HG03442 (cell line): ENCODE results near the gene RDX.
A peak's percentile ranks its signal among the peaks of the same experiment; 100 is the strongest.

Experiments
- ATAC-seq: cut with Tn5 transposase; IDR thresholded peaks from one replicate; pipeline ENCODE4 v1.9.1; 2021; ENCODE audit warnings: mild to moderate bottlenecking, moderate library complexity; ENCODE audit not compliant: unreplicated experiment

The RDX gene

GRCh38 chr11:110296226-110297075, at the start of gene RDX:
Gene RDX, minus strand, starts transcription at chr11:110296614. Its CDS starts 16,922 bp downstream, at chr11:110279692.
- peak; percentile 63 for ATAC-seq

GRCh38 chr11:110345743-110346142, 49.3 kb upstream of the RDX start:
- peak; percentile 34 for ATAC-seq

GRCh38 chr11:110340436-110340835, 44.0 kb upstream of the RDX start:
- ATAC-seq: no peak

- ATAC-seq: no peak
Measured at GRCh38 chr11:110339456-110340250, 43.2 kb upstream of the RDX start.

GRCh38 chr11:110338684-110339083, 42.3 kb upstream of the RDX start:
- peak; percentile 50 for ATAC-seq

DNA sequence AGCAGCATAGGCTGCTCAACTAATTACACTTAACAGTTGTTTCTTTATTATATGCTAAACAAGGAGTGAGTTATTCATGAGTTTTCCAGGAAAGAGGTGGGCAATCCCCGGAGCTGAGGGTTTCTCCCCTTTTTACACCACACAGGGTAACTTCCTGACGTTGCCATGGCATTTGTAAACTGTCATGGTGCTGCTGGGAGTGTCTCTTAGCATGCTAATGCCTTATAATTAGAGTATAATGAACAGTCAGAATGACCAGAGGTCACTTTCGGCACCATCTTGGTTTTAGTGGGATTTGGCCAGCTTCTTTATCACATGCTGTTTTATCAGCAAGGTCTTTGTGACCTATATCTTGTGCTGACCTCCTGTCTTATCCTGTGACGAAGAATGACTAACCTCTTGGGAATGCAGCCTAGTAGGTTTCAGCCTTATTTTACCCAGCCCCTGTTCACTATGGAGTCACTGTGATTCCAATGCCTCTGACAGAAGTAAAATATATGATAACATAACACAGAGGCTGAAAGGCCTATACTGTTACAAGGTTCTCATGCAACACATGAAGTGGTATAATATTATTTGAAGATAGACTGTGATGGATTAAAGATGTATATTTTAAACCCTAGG, 41.3 kb upstream of the RDX start:
- ATAC-seq: no peak

GRCh38 chr11:110336054-110336453, 39.6 kb upstream of the RDX start:
- no peak for ATAC-seq

DNA sequence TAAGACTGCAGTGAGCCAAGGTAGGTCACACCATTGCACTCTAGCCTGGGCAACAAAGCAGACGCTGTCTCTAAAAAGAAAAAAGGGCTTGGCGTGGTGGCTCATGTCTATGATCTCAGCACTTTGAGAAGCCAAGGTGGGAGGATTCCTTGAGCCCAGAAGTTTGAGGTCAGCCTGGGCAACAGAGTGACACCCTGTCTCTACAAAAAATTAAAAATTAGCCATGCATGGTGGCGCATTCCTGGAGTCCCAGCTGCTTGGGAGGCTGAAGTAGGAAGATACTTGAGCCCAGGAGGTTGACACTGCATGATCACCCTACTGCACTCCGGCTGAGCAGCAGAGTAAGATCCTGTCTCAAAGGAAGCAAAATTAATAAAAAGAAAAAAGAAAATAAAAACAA, 38.9 kb upstream of the RDX start:
- no peak for ATAC-seq

DNA sequence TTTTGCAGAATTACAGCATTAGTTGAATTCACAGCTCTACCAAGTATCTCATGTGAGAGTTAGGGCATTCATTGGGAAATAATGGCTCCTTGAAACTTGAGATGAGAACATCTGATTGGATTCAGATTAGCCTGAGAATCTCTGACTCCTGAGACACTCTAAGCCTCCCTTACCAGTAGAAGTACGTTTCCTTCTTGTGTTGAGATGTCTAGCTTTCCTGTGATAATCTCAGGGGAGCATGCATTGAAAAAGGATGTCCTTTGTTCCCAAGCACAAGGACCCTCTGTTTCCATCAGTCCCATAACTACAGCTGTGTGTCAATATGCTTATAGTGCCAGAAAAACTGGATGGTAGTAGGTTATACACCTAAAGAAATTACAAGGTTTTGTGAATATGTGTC, 35.2 kb upstream of the RDX start:
- ATAC-seq: no peak

- ATAC-seq: no peak
Measured at GRCh38 chr11:110329445-110329844, 33.0 kb upstream of the RDX start.

DNA sequence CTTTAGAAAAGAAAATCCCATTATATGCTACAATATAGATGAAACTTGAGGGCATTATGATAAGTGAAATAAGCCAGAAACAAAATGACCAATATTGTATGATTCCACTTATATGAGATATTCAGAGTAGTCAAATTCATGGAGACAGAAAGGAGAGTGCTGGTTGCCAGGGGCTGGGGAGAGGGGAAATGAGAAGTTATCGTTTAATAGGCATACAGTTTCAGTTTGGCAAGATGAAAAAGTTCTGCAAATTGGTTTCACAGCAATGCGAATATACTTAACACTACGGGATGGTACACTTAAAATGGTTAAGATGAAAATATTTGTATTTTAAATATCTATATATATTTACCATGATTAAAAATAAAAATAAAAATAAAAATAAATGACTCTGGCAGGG, 31.1 kb upstream of the RDX start:
- no peak for ATAC-seq

- ATAC-seq: no peak
Measured at GRCh38 chr11:110323786-110324185, 27.4 kb upstream of the RDX start.

- ATAC-seq: no peak
Measured at GRCh38 chr11:110319501-110319900, 23.1 kb upstream of the RDX start.

DNA sequence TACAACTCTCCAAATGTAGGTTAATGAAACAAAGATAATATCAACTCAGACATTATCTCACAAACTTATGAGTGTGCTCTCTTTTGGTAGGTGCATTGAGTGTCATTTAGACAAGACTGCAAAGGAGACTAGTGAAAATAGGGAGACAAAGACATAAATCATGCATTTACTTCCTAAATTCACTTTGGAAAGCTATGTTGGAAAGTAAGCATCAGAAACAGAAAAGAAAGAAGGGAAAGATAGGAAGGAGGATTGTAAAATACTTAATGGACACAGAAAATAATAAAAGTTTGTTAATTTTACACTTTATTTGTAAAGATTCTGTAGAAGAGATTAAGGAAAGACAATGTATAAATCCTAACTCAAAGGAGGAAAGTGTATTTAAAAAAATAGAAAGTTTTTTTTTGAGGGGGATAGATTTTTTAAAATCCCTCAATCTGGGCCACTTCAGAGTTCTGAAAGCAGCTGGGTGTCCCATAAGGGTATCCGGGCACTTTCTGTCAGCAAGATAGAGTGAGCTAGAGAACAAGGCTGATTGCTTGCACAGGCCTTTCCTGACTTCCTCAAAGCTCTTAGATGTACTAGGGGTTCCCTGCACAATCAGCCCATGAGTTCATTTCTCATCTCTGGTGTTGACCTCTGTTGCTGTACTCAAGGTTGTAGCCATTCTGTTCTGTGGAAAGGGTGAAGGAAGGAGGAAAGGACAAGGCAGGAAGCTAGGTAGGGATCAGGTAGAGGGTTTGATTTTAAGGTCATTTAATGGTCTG, 22.4 kb upstream of the RDX start:
- no peak for ATAC-seq

DNA sequence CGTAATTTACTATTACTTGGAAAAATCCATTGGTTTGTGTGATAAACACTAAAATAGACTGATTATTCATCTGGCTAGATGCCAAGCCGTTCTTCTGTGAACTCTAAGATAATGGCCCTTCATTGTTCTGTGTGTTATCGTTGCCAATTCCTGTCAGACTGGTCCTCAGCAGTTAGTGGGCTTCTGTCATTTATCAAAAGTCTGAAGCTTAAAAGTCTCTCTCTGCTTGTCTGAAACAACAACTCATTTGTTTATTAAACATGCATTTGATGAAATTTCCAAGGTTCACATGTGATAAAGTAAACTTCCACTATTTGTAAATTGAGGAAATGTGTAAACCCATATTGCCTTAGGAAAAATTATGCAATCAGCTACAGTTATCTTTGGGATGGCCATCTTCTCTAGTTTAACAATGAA, 21.1 kb upstream of the RDX start:
- no peak for ATAC-seq

DNA sequence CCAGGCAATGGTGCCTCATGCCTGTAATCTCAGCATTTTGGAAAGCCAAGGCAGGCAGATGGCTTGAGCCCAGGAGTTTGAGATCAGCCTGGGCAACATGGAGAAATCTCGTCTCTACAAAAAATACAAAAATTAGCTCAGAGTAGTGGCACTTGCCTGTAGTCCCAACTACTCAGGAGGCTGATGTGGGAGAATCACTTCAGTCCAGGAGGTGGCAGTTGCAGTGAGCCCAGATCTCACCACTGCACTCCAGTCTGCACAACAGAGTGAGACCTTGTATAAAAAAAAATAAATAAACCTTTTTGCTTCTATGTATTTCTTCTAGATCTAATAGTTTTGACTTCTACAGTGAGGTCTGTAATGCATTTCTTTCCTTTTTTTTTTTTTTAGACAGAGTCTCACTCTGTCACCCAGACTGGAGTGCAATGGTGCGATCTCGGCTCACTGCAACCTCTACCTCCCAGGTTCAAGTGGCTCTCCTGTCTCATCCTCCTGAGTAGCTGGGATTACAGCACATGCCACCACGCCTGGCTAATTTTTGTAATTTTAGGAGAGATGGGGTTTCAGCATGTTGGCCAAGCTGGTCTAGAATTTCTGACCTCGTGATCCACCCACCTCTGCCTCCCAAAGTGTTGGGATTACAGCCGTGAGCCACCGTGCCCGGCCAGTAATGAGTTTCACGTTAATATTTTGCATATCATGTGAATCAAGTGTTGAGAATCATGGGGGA, 18.1 kb upstream of the RDX start:
- no peak for ATAC-seq

GRCh38 chr11:110312670-110313069, 16.3 kb upstream of the RDX start:
- no peak for ATAC-seq

DNA sequence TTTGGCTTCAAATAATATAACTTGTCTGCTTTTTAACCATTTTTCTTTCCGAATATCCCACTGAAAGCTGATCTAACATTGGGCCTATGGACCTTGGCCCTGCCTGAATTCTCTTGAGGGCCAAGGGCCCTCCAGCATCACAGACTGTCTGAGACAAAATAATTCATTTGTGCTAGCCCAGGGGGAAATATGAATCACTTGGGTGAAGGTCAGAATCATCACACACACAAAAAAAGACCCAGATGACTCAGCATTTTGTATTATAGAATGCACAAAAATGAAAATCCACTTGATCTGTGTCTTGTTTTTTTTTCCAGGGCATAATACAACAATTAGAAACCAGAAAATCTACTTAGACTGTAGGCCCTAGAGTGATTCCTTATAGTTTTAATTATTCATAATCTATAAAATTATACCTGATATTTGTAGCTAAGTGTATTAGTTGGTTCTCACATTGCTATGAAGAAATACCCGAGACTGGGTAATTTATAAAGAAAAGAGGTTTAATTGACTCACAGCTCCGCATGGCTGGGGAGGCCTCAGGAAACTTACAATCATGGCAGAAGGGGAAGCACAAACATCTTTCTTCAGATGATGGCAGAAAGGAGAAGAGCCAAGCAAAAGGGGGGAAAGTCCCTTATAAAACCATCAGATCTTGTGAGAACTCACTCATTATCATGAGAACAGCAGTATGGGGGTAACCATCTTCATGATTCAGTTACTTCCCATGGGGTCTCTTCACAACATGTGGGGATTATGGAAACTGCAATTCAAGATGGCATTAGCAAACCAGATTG, 15.6 kb upstream of the RDX start:
- no peak for ATAC-seq

GRCh38 chr11:110308071-110308470, 11.7 kb upstream of the RDX start:
- ATAC-seq: no peak
